Brain microvascular endothelial cell (primary cell): ENCODE data around the gene SRGAP3.

Experiments
- DNase-seq: peaks from one replicate; pipeline ENCODE4 v3.0.0-alpha.2; 2020
- H3K27ac ChIP-seq: fragments of 250-450 bp; sonication (Bioruptor Pico); 2 replicates; pipeline ENCODE4 v1.5.1; 2020; ENCODE audit warnings: mild to moderate bottlenecking, moderate library complexity
- H3K27me3 ChIP-seq: fragments of 250-450 bp; sonication (Bioruptor Pico); replicated peaks from 2 replicates; pipeline ENCODE4 v1.5.1; 2020; ENCODE audit warnings: mild to moderate bottlenecking
- H3K36me3 ChIP-seq: fragments of 250-450 bp; sonication (Bioruptor Pico); replicated peaks from 2 replicates; pipeline ENCODE4 v1.5.1; 2020; ENCODE audit warnings: mild to moderate bottlenecking
- H3K4me3 ChIP-seq: 2 replicates; pipeline ENCODE4 v1.5.1; 2011; ENCODE audit warnings: low read depth, mild to moderate bottlenecking, control low read depth, low read length, moderate library complexity
- in situ Hi-C: cut with HindIII; loops from 2 replicates; pipeline ENCODE4 v1.10.0; 2017; ENCODE audit warnings: low sequenced_read_pairs, low pct_ligation_motif_present
- TF ChIP-seq, protein P1 (sequence below): IDR thresholded peaks from 2 replicates; pipeline ENCODE4 v1.5.1; 2011; ENCODE audit warnings: low read depth, mild to moderate bottlenecking, moderate library complexity, low read length, control low read depth, inconsistent platforms; ENCODE audit errors: missing control alignments

The SRGAP3 gene

DNA sequence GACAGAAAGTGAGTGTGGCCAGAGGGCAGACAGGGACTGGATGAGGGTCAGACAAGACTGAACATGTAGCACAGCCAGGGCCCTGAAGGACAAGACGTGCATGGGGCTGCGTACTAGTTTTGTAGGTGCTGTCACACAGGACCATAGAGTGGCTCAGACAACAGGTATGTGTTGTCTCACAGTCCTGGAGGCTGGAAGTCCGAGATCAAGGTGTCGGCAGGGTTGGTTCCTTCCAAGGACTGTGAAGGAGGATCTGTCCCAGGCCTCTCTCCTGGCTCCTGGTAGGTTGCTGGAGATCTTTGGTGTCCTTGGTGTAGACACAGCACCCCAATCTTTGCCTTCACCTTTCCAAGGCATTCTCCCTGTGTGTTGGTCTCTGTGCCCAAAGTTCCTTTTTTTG is 136.4 kb downstream of the SRGAP3 start:
- H3K4me3 ChIP-seq, result no peak overlapping the region
- DNase-seq, result no peak
- in situ Hi-C loops, result no loop called here
- H3K27me3 ChIP-seq, result no peaks in the 10 kb centered on the region
- H3K27ac ChIP-seq, result no peak overlapping the region
- no peaks in the 10 kb centered on the region for H3K36me3 ChIP-seq
- TF ChIP-seq, protein P1, sequence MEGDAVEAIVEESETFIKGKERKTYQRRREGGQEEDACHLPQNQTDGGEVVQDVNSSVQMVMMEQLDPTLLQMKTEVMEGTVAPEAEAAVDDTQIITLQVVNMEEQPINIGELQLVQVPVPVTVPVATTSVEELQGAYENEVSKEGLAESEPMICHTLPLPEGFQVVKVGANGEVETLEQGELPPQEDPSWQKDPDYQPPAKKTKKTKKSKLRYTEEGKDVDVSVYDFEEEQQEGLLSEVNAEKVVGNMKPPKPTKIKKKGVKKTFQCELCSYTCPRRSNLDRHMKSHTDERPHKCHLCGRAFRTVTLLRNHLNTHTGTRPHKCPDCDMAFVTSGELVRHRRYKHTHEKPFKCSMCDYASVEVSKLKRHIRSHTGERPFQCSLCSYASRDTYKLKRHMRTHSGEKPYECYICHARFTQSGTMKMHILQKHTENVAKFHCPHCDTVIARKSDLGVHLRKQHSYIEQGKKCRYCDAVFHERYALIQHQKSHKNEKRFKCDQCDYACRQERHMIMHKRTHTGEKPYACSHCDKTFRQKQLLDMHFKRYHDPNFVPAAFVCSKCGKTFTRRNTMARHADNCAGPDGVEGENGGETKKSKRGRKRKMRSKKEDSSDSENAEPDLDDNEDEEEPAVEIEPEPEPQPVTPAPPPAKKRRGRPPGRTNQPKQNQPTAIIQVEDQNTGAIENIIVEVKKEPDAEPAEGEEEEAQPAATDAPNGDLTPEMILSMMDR, result no peak

DNA sequence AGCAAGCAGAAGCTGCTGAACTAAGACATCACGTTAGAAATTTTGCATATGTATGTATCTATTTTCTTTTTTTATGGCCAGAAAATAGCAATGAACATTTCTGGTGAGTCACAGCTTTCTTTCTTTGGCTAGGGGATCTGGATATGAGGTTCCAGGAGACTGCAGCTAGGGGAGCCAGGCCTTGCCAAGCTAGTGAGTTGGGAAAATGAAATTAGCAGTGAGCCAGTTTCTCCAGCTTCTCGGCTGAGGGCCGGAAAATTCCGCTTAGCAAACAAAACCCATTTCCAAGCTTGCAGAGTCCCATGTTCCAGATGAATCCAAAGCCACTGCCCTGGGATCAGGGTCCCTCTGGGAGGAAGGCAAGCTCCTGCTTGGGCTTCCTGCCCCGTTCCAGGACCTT is 137.6 kb downstream of the SRGAP3 start:
- DNase-seq, result no peak
- Histone ChIP-seq H3K27me3 (no peaks in the 10 kb centered on the region), H3K27ac (no peak overlapping the region), H3K4me3 (no peak overlapping the region), H3K36me3 (no peaks in the 10 kb centered on the region)
- TF ChIP-seq, protein P1, result peak; percentile 9
- in situ Hi-C loops, result no loop called here

DNA sequence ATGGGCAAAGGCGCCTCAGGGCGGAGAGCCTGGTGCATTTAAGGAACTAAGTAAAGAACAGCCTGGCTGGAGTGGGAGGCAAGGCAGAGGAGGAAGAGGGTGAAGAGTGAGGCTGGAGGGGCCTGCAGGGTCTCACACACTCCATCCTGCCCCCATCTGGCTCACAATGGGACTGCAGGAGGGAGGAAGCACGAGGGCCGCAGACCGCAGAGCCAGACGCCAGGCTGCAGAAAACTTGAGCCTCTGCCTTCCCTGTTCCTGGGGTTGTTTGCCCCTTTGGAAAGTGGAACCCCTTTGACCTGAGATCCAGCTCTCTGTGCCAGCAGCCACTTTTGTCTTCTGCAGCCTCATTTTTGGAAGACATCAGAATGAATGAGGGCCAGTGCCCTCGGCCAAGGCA is 138.0 kb downstream of the SRGAP3 start:
- in situ Hi-C loops, result no loop called here
- TF ChIP-seq, protein P1, result peak; percentile 31
- no peak for DNase-seq
- H3K36me3 ChIP-seq, result no peaks in the 10 kb centered on the region
- H3K4me3 ChIP-seq, result no peak overlapping the region
- no peaks in the 10 kb centered on the region for H3K27me3 ChIP-seq
- no peak overlapping the region for H3K27ac ChIP-seq

DNA sequence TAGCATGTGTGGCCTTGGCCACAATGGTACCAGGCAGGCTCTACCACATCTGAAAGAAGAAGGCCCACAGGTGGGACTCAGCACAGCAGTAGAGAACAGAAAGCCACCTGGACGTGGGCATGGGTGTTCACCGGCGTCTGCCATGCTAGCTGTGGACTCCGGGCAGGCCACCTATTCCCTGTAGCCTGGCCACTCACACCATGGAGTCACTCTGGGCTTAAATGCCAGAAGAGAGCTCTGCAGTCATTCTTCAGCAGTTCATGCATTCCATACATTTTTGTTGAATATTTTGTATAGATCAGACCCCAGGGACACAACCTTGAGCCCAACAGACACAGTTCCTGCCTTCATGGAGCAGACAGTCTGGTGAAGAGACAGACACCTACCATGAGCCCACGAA is 138.6 kb downstream of the SRGAP3 start:
- Histone ChIP-seq H3K4me3 (no peak overlapping the region), H3K36me3 (no peaks in the 10 kb centered on the region), H3K27me3 (no peaks in the 10 kb centered on the region), H3K27ac (no peak overlapping the region)
- DNase-seq, result no peak
- in situ Hi-C loops, result no loop called here
- TF ChIP-seq, protein P1, result no peak

DNA sequence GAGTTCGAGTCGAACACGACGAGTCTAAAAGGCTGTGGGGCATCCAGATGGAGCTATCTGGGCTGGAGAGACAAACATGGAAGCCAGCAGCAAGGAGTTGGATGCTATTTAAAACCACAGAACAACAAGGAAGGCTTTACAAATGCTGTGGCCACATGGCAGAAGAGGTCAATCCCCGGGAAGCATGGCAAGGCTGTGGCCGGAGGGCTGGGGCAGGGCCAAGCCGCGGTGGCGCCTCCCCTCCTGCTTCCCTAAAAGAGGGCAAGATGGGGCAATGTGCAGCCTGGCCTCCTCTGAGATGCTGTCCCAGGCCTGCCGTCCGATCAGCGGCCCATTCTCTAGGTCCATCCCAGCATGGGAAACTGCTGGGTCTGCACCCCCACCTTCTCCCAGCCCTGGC is 139.1 kb downstream of the SRGAP3 start:
- DNase-seq, result no peak
- Histone ChIP-seq H3K27ac (no peak overlapping the region), H3K4me3 (no peak overlapping the region), H3K36me3 (no peaks in the 10 kb centered on the region), H3K27me3 (no peaks in the 10 kb centered on the region)
- in situ Hi-C loops, result no loop called here
- TF ChIP-seq, protein P1, result no peak

DNA sequence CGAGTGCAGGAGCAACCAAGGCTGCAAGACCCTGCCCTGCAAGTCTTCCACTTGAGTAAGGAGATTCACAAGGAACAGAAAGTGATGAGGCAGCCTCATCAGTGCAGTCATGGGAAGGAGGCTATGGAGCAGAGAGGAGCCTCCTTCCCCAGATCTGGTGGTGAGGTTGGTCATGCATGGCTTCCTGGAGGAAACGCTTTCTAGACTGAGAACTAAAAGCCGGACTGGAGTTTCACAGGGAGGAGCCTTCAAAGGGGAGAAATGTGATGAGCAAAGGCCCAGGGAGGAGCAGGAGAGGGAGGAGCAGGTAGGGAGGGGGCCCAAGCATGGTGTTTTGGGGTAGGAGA is 139.9 kb downstream of the SRGAP3 start:
- no peaks in the 10 kb centered on the region for H3K36me3 ChIP-seq
- in situ Hi-C loops, result no loop called here
- no peaks in the 10 kb centered on the region for H3K27me3 ChIP-seq
- TF ChIP-seq, protein P1, result no peak
- no peak for DNase-seq
- no peak overlapping the region for H3K4me3 ChIP-seq
- no peak overlapping the region for H3K27ac ChIP-seq
